Superior temporal gyrus (tissue), 1 donor: ENCODE data around the gene SCFD1.
"Not testable (repeated sequence)": the region's sequence is repeated elsewhere in the genome, so short reads cannot be mapped to it uniquely, and the experiment has no call there.

ENCODE experiments used
- DNase-seq: peaks from one replicate; pipeline ENCODE4 v3.0.0-alpha.2; 2016; ENCODE audit errors: extremely low spot score

SCFD1 gene, protein sequence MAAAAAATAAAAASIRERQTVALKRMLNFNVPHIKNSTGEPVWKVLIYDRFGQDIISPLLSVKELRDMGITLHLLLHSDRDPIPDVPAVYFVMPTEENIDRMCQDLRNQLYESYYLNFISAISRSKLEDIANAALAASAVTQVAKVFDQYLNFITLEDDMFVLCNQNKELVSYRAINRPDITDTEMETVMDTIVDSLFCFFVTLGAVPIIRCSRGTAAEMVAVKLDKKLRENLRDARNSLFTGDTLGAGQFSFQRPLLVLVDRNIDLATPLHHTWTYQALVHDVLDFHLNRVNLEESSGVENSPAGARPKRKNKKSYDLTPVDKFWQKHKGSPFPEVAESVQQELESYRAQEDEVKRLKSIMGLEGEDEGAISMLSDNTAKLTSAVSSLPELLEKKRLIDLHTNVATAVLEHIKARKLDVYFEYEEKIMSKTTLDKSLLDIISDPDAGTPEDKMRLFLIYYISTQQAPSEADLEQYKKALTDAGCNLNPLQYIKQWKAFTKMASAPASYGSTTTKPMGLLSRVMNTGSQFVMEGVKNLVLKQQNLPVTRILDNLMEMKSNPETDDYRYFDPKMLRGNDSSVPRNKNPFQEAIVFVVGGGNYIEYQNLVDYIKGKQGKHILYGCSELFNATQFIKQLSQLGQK

DNA sequence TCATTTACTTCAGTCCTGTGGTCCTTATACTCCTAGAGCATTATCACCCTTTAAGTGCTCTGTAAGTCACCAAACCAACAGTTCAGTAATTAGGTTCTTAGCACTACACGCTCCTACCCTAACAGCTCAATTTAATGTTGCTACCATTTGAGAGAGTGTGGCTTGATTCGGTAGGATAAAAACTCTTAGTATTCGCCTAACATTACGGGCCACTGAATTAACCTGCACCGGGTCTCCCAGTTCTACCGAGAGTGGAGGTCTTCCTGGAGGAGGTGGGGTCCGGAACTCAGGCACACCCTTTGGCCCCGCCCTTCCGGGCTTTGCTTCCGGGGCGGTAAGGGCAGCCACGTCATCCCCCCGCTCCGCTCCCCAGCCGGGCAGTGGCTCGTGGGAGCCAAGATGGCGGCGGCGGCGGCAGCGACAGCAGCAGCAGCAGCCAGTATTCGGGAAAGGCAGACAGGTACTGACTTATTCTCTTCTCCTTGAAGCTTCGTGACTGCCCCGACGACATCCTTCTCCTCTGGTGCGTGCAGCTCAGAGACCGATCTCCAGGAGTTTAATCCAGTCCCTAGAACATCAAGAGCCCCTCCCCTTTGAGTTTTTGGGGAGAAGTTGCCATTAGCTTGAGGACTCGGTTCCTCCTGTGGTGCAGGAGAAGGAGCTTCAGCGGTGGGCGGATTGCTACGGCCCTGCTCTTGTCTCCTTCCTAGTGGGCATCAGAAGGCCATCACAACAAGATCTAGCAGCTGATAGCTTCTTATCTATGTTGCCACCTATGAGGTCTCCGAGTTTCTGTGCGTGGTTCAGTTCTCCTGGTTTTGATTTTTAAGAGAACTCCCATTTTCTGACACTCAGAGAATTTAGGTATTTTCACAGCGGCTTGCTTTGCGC, at the start of gene SCFD1:
Gene SCFD1, plus strand, starts transcription at position 380 of the 891 bp plus-strand sequence. Its CDS starts 20 bp downstream, at position 400.
- DNase-seq = peak; percentile 96

DNA sequence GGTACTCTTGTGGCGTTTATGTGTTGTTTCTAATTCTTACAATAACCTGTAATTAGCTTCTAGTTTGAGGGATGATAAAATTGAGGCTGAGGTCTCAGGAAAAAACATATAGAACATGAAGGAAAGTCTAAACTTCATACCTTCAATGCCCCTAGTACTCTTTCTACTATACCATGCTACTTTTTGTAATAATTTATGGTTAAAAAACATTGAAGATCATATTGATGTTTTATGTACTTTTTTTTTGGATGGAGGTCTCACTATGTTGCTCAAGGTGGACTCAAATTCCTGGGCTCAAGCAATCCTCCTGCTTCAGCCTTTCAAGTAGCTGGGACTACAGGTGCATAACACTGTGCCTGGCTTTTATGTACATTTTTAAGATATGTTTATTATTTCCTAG, 49.3 kb upstream of the SCFD1 start:
- no peak for DNase-seq

DNA sequence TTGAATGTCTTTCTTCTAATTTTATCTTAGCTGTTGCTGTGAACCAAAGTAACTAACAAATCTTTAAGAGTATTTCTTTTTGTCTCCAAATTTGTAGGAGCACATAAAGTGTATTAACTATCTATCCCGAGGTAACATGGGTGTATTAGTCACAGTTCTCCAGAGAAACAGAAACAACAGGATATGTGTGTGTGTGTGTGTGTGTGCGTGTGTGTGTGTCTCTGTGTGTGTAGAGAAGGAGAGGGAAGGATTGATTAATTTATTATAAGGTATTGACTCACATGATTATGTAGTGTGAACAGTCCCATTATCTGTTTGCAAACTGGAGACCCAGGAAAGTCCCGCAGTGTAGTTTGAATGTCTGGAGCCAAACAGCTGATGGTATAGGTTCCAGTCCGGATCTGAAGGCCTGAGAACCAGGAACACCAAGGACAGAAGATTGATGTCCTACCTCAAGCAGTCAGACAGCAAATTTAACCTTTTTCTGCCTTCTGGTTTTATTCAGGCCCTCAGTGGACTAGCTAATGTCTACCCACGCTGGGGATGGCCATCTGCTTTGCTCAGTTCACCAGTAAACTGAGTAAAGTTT, 48.8 kb upstream of the SCFD1 start:
- DNase-seq = no peak

DNA sequence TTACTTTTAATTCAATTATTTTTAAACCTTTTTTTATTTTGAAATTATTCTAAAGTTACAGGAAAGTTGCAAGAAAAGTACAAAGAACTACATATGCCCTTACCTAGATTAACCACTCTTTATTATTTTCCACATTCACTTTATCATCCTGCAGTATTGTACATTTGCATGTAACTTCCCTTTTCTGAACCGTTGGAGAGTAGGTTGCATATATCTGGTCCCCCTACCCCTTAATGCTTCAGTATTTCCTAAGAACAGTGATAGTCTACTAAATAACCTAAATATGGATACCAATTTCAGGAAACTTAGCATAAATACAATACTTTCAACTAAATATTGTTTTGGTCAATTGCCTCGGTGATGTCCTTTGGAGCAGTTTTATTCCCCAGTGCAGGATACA, 48.2 kb upstream of the SCFD1 start:
- no peak for DNase-seq

DNA sequence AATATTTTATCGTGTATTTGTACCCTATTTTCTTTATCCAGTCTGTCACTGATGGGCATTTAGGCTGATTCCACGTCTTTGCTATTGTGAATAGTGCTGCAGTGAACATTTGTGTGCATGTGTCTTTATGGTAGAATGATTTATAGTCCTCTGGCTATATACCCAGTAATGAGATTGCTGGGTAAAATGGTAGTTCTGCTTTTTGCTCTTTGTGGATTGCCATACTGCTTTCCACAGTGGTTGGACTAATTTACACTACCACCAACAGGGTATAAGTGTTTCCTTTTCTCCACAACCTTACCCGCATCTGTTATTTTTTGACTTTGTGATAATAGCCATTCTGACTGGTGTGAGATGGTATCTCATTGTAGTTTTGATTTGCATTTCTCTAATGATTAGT, 47.3 kb upstream of the SCFD1 start:
- DNase-seq = not testable (repeated sequence)

DNA sequence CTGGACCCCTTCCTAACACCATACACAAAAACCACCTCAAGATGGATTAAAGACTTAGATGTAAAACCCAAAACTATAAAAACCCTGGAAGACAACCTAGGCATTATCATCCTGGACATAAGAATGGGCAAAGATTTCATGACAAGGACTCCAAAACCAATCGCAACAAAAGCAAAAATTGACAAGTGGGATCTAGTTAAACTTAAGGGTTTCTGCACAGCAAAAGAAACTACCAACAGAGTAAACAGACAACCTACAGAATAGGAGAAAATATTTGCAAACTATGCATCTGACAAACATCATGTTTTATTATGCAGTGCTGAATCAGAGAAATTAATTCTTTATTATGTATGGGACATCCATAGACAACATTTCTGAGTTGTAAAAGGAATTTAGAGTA, 45.8 kb upstream of the SCFD1 start:
- DNase-seq = not testable (repeated sequence)

DNA sequence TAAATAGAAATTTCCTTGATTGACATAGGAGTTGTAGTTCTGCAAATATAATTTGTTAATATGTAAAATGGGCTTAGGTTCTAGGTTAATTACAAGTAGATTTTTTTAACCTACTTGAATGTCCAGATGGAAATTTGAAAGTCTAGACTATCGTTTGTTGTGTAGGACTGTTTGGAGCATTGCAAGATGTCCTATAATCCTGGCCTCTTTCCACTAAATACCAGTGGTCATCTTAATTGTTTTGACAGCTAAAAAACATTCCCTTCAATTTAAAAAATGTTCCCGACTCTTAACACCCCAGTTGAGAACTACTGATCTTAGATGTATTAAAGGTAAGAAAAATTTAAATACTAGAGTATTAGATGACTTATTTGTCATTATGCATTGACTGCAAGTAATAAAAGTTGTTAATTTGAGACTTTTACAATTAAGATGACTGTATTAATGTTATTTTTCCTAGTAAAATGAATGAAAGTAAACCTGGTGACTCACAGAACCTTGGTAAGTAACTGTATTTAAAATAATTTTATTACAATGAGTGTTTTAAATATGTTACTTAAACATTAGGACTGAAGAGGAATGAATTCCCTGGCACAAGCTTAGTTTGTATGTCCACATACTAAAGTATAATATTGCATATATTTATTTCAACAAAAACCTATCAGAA, 41.4 kb upstream of the SCFD1 start:
- no peak for DNase-seq

DNA sequence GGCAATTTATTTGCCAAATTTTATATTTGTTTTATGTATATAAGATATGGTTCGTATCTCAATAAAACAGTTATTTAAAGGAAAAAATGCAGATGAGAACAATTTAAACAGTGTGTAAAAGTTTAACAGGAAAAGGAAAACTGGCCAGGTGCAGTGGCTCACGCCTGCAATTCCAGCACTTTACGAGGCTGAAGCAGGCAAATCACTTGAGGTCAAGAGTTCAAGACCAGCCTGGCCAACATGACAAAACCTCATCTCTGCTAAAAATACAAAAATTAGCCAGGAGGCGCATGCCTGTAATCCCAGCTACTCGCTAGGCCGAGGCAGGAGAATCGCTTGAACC, 40.9 kb upstream of the SCFD1 start:
- DNase-seq = no peak

DNA sequence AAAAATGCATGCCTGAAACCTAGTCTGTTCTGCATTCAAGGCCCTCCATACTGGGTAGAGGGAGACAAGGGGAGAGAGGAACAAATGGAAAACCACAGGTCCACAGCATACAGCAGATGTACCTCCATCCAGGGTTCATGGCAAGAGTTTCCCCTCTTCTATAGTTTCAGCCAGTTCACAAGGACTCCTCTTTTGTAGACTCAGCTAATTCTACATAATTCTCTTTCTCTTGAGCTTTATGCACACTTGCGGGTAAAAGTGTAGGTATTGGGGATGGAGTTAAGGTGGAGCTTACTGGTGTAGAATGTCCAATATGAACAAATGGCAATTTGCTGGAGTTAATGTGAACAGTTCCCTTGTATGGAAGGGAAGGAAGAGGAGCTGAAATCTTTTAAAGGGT, 39.7 kb upstream of the SCFD1 start:
- DNase-seq = no peak

DNA sequence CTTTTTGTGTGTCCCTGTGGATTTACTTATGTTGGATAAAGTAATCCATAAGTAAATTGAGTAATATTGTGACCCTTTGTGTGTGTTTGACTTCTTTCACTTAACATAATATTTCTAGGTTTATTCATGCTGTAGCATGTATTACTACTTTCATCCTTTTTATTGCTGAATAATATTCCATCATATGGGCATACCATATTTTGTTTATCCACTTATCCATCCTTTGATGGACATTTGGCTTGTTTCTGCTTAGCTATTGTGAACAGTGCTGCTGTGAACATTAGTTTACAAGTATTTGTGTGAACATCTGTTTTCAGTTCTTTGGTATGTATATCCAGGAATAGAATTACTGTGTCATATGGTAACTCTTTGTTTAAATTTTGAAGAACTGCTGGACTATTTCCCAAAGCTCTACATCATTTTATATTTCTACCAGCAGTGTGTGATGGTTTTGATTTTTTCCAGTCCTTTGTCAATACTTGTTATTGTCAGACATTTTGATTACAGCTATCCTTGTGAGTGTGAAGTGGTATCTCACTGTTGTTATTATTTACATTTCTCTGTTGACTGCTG, 38.0 kb upstream of the SCFD1 start:
- no peak for DNase-seq

DNA sequence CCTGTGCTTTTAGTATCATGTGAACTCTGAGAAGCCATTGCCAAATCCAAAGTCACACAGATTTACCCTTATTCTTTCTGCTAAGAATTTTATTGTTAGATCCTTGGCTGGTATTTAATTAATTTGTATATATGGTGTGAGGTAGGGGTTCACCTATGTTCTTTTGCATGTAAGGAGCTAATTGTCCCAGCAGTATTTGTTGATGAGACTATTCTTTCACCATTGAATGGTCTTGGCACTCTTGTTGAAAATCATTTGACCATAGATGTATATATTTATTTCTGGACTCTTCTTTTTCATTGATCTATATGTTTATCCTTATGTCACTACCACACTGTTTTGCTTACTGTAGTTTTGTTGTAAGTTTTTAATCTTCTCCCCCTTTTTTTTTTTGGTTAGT, 36.9 kb upstream of the SCFD1 start:
- no peak for DNase-seq

DNA sequence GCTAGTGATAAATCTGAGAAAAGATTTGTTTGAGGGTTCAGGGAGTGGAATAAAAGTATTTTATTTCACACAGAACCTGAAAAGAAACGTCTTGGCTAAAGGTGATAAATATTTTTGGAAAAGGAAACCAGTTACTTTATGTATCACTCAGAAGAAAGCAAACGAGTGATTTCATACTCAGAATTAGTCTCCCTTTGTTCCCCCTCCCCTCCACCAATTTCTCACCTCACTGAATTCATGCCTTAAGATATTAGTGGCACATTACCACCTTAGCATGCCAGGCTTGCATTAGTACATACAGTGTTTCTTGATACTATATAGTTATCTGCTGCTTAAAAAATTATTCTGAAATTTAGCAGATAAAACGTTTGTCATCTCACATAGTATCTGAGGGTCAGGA, 35.0 kb upstream of the SCFD1 start:
- DNase-seq = no peak

DNA sequence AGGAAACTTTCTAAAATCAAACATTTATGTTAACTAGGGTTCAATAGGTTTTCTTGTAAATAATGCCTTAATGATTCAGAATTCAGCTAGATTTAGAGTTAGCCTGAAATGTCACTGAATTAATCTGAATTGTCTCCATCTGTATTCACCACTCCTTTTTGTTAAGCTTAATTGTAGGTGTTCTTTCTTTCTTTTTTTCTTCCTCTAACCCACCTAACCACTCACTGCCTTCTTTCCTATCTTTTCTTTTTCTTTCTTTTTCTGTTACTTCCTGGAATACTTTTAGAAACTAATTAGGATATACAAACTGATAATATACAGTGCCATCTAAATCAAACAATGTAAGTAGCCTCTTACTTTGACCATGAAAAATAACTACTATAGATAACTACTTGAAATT, 33.2 kb upstream of the SCFD1 start:
- DNase-seq = no peak

DNA sequence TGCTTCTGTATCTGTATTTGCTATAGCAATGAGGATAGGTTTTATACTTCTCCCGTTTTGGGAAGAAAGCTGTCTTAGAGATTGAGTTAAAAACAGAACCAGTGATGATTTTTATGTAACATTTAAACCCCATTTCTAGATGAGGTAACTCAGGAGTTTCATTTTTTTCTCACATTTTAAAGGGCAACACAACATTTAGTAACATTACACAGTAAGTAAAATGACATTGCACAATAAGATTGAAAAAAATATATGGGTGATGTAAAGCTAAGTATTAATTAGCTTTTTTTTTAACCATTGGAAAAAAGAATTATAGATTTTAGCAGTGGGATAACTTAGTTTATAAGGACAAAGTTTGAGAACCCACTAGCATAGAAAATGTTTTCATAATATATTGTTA, 25.2 kb upstream of the SCFD1 start:
- DNase-seq = no peak

DNA sequence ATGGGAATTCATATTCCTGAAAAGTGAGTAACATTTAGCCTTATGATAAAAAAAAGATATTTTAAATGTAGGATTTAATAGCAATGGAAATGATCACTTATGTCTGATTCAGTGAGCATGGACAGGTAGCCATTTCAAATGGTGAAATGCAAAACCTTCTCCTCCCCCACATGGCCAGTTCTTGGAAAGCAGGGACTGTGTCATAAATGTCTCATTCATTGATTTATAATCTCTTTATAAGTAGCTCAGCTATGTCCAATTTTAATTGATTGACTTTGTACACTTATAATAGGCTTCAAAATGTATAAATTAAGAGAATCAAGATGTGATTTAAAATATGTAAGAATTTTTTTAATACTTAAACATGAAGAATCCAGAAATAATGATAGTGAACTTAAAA, 24.6 kb upstream of the SCFD1 start:
- DNase-seq = no peak

DNA sequence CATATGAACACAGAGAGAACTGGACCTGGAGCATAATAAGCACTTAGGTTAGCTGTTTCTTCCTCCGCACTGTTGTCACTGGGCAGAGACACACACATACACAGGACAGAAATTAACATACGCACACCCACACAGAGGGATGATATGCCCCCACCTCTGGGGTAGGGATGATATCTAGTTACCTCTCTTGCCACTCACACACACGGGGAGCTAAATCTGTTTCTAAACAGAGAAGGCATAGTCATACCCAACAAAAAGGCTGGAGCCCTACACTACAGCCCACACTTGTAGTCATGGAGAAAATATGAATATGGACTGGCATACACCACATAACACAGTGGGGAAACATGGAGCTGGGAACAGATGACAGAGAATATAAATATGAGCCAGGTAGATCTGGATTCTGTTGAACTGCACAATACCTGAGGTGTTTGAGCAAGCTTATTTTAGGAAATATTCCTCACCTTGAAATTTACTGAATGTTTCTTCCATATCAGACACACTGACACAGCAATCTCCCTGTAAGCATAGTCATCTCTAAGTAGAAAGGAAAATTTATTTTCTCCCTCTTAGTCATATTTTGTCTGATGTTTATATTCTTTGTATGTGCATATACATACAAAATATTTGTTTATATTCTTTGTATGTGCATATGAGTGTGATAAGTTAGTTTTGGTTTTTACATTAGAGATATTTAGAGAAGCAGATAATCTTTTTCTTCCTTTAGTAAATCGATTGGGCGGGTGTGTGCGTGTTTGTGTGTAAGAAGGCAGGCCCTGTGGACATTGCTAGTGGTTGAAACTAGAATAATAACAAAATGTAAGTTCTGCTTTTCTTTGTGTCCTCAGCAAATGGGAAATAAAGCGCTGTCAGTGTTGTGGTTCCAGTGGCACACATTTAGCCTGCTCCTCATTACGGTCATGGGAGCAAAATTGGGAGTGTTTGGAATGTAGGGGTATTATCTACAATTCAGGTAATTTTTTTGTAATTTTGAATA, 20.9 kb upstream of the SCFD1 start:
- no peak for DNase-seq

DNA sequence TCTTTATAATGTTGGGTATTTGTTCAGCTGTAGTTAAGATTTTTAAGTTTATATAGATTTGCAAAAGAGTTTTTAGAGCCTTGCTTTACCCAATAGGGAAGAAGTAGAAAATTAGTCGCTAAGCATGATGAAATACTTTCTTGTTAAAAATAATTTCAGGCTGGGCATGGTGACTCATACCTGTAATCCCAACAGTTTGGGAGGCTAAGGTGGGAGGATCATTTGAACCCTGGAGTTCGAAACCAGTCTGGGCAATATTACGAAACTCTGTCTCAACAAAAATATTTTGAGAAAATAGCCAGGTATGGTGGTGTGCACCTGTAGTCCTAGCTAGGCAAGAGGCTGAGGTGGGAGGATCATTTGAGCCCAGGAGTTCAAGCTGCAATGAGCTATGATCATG, 18.7 kb upstream of the SCFD1 start:
- DNase-seq = no peak

DNA sequence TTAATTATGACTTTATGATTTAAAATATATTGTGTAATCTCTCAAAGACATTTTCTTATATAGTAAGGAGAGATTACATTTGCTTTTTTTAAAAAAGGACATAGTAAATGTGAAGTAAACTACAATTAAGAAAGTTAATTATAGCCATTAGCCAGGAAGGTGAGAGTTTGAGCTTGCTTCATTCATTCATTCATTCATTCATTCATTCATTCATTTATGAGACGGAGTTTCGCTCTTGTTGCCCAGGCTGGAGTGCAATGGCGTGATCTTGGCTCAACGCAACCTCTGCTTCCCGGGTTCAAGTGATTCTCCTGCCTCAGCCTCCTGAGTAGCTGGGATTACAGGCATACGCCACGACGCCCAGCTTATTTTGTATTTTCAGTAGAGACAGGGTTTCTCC, 17.4 kb upstream of the SCFD1 start:
- not testable (repeated sequence) for DNase-seq

DNA sequence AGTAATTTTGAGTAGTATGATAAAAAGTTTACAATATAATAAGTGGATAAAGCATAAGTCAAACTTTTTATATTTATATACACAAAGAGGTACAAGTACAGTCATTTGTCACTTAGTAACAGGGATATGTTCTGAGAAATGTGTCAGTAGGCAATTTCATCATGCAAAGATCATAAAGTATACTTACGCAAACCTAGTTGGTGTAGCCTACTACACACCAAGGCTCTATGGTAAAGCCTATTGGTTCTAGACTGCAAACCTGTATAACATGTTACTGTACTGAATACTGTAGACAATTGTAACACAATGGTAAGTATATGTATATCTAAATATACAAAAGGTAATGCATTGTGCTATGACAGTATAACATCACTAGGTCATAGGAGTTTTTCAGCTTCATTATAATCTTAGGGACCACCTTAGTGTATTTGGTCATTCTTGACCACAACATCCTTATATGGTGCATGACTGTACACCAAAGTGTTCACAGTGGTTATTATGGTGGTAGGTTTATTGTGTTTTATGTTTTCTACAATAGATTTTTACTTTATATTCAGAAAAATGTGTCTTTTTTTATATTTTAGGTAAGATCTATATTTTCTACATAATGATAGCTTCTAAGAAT, 14.9 kb upstream of the SCFD1 start:
- no peak for DNase-seq
